Measurements from ENCODE around the gene VSIG10.

The VSIG10 gene

DNA sequence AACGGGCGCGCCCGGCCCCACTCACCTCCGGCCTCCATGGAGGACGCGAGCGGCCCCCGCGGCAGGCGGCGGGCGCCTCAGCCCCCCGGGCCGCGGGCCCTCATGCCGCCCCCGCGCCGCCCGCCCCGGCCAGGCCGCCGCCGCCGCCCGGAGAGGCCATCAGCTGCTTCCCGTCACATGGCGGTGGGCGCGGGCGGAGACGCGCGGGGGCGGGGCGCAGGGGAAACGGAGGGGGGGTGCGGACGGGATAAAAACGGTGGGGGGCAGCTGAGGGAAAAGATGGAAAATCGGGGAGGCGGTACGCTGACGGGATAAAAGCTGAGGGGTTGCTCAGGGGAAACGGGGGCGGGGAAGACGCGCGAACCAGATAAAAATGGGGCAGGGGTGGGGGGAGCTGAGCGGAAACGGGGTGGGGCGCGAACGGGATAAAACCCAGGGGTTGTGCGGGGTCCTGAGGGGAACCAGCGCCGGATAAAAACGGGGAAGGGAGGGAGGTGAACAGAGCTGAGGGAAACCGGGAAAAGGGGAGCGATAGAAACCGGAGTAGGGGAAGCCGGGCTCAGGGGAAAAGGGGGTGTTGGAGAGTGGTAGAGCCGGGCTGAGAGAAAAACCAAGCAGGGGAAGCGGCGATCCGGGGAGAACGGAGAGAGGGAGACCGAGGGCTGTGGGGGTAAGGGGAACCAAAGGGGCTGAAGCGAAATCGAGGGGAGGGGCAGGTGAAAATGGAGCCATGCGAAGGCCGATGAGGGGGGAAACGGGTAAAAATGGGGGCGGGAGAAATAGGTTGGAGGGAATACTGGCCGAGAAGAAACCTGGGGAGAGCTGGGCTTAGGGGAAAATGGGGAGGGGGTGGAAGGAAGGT lies 42.6 kb downstream of the VSIG10 start, which contains the start of gene WSB2 (continued):
- TF ChIP-seq ZNF292 (tag by site-specific recombination; IDR thresholded peaks at IDR 0.05; ENCODE audit: borderline replicate concordance, low read depth), result no peak
- TF ChIP-seq, protein P1, sequence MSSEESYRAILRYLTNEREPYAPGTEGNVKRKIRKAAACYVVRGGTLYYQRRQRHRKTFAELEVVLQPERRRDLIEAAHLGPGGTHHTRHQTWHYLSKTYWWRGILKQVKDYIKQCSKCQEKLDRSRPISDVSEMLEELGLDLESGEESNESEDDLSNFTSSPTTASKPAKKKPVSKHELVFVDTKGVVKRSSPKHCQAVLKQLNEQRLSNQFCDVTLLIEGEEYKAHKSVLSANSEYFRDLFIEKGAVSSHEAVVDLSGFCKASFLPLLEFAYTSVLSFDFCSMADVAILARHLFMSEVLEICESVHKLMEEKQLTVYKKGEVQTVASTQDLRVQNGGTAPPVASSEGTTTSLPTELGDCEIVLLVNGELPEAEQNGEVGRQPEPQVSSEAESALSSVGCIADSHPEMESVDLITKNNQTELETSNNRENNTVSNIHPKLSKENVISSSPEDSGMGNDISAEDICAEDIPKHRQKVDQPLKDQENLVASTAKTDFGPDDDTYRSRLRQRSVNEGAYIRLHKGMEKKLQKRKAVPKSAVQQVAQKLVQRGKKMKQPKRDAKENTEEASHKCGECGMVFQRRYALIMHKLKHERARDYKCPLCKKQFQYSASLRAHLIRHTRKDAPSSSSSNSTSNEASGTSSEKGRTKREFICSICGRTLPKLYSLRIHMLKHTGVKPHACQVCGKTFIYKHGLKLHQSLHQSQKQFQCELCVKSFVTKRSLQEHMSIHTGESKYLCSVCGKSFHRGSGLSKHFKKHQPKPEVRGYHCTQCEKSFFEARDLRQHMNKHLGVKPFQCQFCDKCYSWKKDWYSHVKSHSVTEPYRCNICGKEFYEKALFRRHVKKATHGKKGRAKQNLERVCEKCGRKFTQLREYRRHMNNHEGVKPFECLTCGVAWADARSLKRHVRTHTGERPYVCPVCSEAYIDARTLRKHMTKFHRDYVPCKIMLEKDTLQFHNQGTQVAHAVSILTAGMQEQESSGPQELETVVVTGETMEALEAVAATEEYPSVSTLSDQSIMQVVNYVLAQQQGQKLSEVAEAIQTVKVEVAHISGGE (tag by site-specific recombination; conservative IDR thresholded peaks at IDR 0.05; ENCODE audit: low read depth), result peak; percentile 41; the same call in 1 of the 2 replicates
- TF ChIP-seq ZNF747 (tag by site-specific recombination; IDR thresholded peaks at IDR 0.05), result no peak
- no peak for TF ChIP-seq PBX3 (CRISPR knock-in tag; IDR thresholded peaks at IDR 0.05)
- TF ChIP-seq, protein P2, sequence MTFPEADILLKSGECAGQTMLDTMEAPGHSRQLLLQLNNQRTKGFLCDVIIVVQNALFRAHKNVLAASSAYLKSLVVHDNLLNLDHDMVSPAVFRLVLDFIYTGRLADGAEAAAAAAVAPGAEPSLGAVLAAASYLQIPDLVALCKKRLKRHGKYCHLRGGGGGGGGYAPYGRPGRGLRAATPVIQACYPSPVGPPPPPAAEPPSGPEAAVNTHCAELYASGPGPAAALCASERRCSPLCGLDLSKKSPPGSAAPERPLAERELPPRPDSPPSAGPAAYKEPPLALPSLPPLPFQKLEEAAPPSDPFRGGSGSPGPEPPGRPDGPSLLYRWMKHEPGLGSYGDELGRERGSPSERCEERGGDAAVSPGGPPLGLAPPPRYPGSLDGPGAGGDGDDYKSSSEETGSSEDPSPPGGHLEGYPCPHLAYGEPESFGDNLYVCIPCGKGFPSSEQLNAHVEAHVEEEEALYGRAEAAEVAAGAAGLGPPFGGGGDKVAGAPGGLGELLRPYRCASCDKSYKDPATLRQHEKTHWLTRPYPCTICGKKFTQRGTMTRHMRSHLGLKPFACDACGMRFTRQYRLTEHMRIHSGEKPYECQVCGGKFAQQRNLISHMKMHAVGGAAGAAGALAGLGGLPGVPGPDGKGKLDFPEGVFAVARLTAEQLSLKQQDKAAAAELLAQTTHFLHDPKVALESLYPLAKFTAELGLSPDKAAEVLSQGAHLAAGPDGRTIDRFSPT (tag by site-specific recombination; IDR thresholded peaks at IDR 0.05), result no peak
- peak; percentile 69 for TF ChIP-seq ZNF335 (tag by site-specific recombination; conservative IDR thresholded peaks at IDR 0.05)
- no peak for TF ChIP-seq ZNF654 (tag by site-specific recombination; IDR thresholded peaks at IDR 0.05; ENCODE audit: low read depth)
- no peak for TF ChIP-seq ZNF521 (tag by site-specific recombination; IDR thresholded peaks at IDR 0.05)
- TF ChIP-seq ZNF76 (tag by site-specific recombination; IDR thresholded peaks at IDR 0.05; ENCODE audit: borderline replicate concordance, low read depth), result 0 out of 2 replicates have a peak, but pooled peaks have one; percentile 18
- TF ChIP-seq REST (tag by site-specific recombination; IDR thresholded peaks at IDR 0.05), result 0 out of 2 replicates have a peak, but pooled peaks have one; percentile 35
- TF ChIP-seq ZFP37 (tag by site-specific recombination; IDR thresholded peaks at IDR 0.05), result no peak
- TF ChIP-seq, protein P3, sequence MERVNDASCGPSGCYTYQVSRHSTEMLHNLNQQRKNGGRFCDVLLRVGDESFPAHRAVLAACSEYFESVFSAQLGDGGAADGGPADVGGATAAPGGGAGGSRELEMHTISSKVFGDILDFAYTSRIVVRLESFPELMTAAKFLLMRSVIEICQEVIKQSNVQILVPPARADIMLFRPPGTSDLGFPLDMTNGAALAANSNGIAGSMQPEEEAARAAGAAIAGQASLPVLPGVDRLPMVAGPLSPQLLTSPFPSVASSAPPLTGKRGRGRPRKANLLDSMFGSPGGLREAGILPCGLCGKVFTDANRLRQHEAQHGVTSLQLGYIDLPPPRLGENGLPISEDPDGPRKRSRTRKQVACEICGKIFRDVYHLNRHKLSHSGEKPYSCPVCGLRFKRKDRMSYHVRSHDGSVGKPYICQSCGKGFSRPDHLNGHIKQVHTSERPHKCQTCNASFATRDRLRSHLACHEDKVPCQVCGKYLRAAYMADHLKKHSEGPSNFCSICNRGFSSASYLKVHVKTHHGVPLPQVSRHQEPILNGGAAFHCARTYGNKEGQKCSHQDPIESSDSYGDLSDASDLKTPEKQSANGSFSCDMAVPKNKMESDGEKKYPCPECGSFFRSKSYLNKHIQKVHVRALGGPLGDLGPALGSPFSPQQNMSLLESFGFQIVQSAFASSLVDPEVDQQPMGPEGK (tag by site-specific recombination; IDR thresholded peaks at IDR 0.05), result peak; percentile 90
- peak; percentile 19; the same call in 1 of the 2 replicates for TF ChIP-seq ZNF10 (tag by site-specific recombination; IDR thresholded peaks at IDR 0.05)
- TF ChIP-seq ZSCAN23 (tag by site-specific recombination; IDR thresholded peaks at IDR 0.05), result no peak
- no peak for TF ChIP-seq ZNF184 (tag by site-specific recombination; IDR thresholded peaks at IDR 0.05)
- no peak for TF ChIP-seq ZNF223 (tag by site-specific recombination; IDR thresholded peaks at IDR 0.05)
- no peak for TF ChIP-seq BCL11B (tag by site-specific recombination; IDR thresholded peaks at IDR 0.05; ENCODE audit: low read depth)
- no peak for TF ChIP-seq MZF1 (tag by site-specific recombination; IDR thresholded peaks at IDR 0.05; ENCODE audit: borderline replicate concordance)
- TF ChIP-seq ZNF692 (tag by site-specific recombination; IDR thresholded peaks at IDR 0.05), result 0 out of 2 replicates have a peak, but pooled peaks have one; percentile 33
- TF ChIP-seq ZNF324 (tag by site-specific recombination; IDR thresholded peaks at IDR 0.05), result no peak
- 0 out of 2 replicates have a peak, but pooled peaks have one; percentile 50 for TF ChIP-seq KLF16 (tag by site-specific recombination; IDR thresholded peaks at IDR 0.05)
- no peak for TF ChIP-seq ZNF214 (tag by site-specific recombination; IDR thresholded peaks at IDR 0.05; ENCODE audit: borderline replicate concordance)
- no peak for TF ChIP-seq ZNF514 (tag by site-specific recombination; IDR thresholded peaks at IDR 0.05)
- TF ChIP-seq ZBTB7A (tag by site-specific recombination; IDR thresholded peaks at IDR 0.05; ENCODE audit: low read depth), result no peak
- TF ChIP-seq FEZF1 (tag by site-specific recombination; IDR thresholded peaks at IDR 0.05), result no peak
